ENCODE measurements around the gene PSPC1.

Gene PSPC1

GRCh38 chr13:19672990-19673389, 109.8 kb downstream of the PSPC1 start:
- DNase-seq = no peak

DNA sequence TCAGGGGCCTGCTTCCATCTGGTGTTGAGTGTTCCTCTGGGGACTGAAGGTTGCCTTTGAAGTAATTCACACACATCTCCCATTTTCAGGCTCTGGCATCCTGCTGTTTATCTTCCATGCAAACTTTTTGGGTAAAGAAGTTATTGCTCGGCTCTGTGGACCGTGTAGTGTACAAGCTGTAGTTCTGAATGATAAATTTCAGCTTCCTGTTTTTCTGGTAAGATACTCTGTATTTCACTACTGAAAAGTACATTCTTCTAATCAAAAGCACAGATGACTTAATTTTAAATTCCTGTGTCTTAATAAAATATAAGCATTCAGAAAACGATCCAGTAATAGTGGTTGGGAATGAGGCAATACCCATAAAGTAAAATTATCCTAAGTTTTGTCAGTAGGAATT, 112.6 kb downstream of the PSPC1 start:
- DNase-seq = no peak

GRCh38 chr13:19668778-19669177, 114.0 kb downstream of the PSPC1 start:
- no peak for DNase-seq

- no peak for DNase-seq
Measured at GRCh38 chr13:19665427-19665859, 117.3 kb downstream of the PSPC1 start.

- DNase-seq = no peak
Measured at GRCh38 chr13:19664481-19665230, 118.1 kb downstream of the PSPC1 start.

- DNase-seq = no peak
Measured at GRCh38 chr13:19663416-19663979, 119.2 kb downstream of the PSPC1 start.

DNA sequence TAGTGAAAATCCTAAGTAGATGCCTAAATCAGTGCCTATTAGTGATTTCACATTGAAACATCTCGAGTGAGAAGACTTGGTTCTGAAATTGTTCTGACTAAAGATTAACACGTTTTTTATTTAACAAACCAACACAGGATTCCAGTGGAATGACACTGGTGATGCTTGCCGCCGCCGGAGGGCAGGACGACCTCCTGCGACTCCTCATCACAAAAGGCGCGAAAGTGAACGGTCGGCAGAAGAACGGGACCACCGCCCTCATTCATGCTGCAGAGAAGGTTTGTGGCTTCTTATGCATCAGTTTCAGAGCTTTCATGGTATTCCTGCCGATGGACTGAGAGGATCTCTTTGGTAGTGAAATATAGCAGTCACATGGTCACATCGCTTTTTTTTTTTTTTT, 121.2 kb downstream of the PSPC1 start:
- DNase-seq = no peak

- no peak for DNase-seq
Measured at GRCh38 chr13:19661126-19661525, 121.6 kb downstream of the PSPC1 start.

DNA sequence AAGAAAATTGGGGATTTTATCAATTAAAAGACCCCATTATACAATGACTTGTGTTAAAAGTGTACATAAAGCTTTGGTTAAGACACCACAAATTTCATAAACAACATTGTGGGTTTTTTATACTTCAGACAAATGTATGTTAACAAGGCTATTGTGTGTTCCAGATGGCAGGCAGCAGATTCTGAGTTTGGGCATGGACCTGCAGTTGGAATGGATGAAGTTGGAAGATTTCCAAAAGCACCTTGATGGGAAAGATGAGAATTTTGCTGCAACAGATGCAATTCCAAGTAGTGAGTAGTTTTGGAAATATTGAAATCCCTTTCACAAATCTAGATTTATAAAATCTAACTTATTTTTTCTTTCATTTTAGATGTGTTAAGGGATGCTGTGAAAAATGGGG, 123.9 kb downstream of the PSPC1 start:
- no peak for DNase-seq

GRCh38 chr13:19657872-19658591, 124.7 kb downstream of the PSPC1 start:
- DNase-seq = no peak

Measured in right forelimb (tissue), 1 donor.